Renal pelvis (tissue), 4 donors: ENCODE measurements around the gene SCYGR1. TPM values are rescaled to one million over a fixed set of nuclear protein-coding genes. Genes with fewer than 3 reads are reported as not detected.
A peak's percentile ranks its signal among the peaks of the same experiment; 100 is the strongest.
"Not testable (repeated sequence)": the region's sequence is repeated elsewhere in the genome, so short reads cannot be mapped to it uniquely, and the experiment has no call there.

Experiments
- DNase-seq: peaks from one replicate; pipeline ENCODE4 v3.0.0-alpha.2; 2013
- polyA plus RNA-seq, 3 donors: library from polyadenylated mRNA; unstranded; fragments of 120-200 nt; gene quantifications; one replicate each; pipeline ENCODE4 v1.2.1, GENCODE V29; 2013; ENCODE audit not compliant: insufficient read length in 3 of 3

Gene SCYGR1
- polyA plus RNA-seq, 3 donors, result not detected

- DNase-seq, result no peak
Observed at GRCh38 chr2:227373389-227373788, 14.4 kb downstream of the SCYGR1 start.

- no peak for DNase-seq
Observed at GRCh38 chr2:227370791-227371312, 16.9 kb downstream of the SCYGR1 start.

DNA sequence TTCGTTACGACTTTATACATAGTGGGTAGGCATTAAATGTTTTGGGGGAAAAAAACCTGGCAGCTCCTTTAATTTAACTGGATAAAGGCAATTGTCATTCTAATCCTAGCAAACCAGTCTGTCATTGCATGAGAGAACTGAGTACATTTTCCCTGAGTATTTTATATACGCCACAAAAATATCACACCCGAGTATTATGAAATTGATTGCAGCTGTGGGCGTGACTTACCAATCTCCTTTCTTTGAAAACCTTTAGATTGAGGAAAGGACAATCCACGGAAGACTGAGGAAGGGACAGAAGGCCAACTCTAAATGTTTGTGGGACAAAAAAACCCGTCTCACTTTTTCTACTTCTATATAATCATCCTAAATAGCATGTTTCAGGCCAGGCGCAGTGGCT lies 17.7 kb downstream of the SCYGR1 start:
- no peak for DNase-seq

GRCh38 chr2:227368574-227368973 lies 19.2 kb downstream of the SCYGR1 start:
- DNase-seq, result no peak

- DNase-seq, result no peak
Observed at GRCh38 chr2:227367427-227367795, 20.3 kb downstream of the SCYGR1 start.

DNA sequence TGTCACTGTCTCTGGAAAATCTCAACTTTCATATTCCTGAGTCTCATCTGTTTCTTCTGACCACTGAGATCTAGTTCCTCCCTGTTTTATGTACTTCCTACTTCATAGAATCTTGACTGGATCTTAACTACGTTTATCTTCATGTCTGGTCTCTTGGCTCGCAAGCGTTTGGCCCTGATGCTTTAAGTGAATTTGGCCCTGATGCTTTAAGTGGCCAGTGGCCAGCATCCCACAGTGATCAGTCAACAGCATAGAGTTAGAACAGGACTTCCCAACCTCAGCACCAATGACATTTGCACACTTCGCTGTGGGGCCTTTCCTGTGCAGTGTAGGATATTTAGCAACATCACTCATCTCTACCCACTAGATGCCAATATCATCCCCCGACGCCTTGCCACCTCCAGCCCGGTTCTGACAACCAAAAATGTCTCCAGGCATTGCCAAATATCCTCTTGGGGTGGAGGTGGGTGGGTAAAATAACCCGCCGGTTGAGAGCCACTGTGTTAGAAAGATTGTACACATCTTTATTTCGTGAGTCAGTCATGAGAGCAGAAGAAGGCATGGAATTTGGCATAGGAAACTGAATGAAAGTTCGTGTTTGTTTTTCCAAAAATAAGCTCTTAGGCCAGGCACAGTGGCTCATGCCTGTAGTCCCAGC lies 20.9 kb downstream of the SCYGR1 start:
- DNase-seq, result no peak

DNA sequence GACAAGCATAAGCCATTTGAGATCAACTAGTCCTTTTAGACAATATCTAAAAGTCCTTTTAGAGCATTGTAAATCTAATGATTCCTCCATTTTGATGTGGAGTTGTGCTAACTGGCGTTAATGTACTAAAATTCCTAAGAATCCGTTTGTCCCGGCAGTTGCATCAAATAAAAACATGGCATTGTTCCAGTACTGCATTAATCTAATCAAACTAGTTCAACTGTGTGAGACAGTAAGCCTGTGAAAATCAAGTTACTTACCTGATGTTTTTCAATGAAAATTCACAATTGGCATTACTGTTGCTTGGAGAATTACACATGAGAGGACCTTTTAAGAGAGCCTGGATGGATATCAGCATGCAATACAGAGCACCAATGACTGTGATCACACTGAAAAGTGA lies 21.9 kb downstream of the SCYGR1 start:
- no peak for DNase-seq

GRCh38 chr2:227364585-227365263 lies 23.0 kb downstream of the SCYGR1 start:
- not testable (repeated sequence) for DNase-seq

GRCh38 chr2:227363756-227364155 lies 24.0 kb downstream of the SCYGR1 start:
- no peak for DNase-seq

DNA sequence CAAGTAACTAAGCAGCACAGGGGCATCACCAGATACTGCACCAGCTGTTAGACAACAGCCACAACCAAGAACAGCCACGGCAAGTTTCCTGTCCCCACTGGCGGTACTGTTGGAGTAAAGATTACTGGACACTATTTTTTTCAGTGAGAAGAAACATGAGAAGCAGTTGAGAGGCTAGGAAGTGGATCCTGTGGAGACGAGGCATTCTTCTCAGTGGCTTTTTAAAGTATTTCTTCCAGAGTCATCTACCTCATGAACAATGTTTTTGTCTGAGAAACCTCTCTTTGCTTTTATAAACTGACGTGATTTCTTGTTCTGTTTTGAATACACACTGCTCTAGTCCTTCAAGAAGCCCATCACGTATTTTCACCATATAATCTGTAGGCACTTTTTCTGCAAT lies 27.4 kb downstream of the SCYGR1 start:
- no peak for DNase-seq

- no peak for DNase-seq
Observed at GRCh38 chr2:227351639-227352038, 36.1 kb downstream of the SCYGR1 start.

- no peak for DNase-seq
Observed at GRCh38 chr2:227349989-227350612, 37.6 kb downstream of the SCYGR1 start.

- no peak for DNase-seq
Observed at GRCh38 chr2:227348324-227348723, 39.4 kb downstream of the SCYGR1 start.

DNA sequence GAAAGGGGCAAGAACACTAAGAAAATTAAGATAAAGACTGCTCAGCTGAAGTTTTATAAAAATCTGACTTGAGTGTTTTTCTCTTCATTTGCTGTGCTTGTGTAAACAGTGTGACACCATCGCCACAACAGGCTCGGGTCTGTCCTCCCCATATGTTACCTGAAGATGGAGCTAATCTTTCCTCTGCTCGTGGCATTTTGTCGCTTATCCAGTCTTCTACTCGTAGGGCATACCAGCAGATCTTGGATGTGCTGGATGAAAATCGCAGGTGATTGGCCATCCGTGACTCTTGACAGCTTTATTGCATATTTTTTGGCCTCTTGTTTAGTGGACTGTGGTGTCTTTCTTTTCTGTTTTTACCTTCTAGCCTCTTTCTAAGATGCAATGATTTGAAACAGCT lies 40.6 kb downstream of the SCYGR1 start:
- peak; percentile 17 for DNase-seq

GRCh38 chr2:227344231-227344630 lies 43.5 kb downstream of the SCYGR1 start:
- no peak for DNase-seq

GRCh38 chr2:227341553-227341952 lies 46.2 kb downstream of the SCYGR1 start:
- no peak for DNase-seq

GRCh38 chr2:227340106-227340505 lies 47.6 kb downstream of the SCYGR1 start:
- no peak for DNase-seq

DNA sequence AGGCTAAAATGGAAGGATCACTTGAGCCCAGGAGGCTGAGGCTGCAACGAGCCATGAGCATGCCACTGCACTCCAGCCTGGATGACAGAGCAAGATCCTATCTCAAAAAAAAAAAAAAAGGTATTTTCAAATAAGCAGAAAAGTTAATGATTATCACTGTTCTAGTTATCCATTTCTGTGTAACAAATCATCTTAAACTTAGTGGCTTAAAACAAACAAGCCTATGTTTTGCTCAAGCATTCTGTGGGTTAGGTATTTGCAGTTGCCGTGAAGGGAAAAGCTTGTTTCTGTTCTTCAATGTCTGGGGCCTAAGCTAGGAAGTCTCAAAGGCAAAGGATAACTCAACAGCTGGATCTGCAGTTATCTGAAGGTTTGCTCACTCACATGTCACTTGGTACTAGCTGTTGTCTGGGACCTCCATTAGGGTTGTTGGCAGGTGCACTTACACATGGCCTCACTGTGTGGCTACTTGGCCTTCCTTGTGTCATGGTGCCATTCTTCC lies 48.6 kb downstream of the SCYGR1 start:
- DNase-seq, result peak; percentile 35

Other genes starting within 250 kb of the SCYGR1 start
- gene COL4A4, start 223.7 kb downstream of the SCYGR1 start, polyA plus RNA-seq, result 10 to 100 TPM; 40.6 to 53.5 (median 50.9) TPM
- gene COL4A3, start 223.3 kb downstream of the SCYGR1 start, polyA plus RNA-seq, result 10 to 100 TPM; 33.6 to 88.8 (median 70.7) TPM
- gene MFF, start 62.7 kb downstream of the SCYGR1 start, polyA plus RNA-seq, result 100 to 1,000 TPM; 121 to 144 (median 126) TPM
- gene TM4SF20, start 8.6 kb downstream of the SCYGR1 start, polyA plus RNA-seq, result under 1 TPM; 0.11 to 0.16 (median 0.16) TPM
- 10 to 100 TPM; 68.5 to 78.6 (median 71.1) TPM for gene AGFG1, start 84.2 kb upstream of the SCYGR1 start, polyA plus RNA-seq
- not detected for gene SCYGR2, start 210.9 kb upstream of the SCYGR1 start, polyA plus RNA-seq
- gene SCYGR3, start 226.9 kb upstream of the SCYGR1 start, polyA plus RNA-seq, result not detected
- gene SCYGR4, start 229.5 kb upstream of the SCYGR1 start, polyA plus RNA-seq, result under 1 TPM in 1 of 3 donors, not detected in 2; 0.09 TPM